ENCODE data around the gene PAWR.

- no peak for TF ChIP-seq POLR2AphosphoS5 (IDR thresholded peaks at IDR 0.05; ENCODE audit: low read depth)
- TF ChIP-seq, protein P1, sequence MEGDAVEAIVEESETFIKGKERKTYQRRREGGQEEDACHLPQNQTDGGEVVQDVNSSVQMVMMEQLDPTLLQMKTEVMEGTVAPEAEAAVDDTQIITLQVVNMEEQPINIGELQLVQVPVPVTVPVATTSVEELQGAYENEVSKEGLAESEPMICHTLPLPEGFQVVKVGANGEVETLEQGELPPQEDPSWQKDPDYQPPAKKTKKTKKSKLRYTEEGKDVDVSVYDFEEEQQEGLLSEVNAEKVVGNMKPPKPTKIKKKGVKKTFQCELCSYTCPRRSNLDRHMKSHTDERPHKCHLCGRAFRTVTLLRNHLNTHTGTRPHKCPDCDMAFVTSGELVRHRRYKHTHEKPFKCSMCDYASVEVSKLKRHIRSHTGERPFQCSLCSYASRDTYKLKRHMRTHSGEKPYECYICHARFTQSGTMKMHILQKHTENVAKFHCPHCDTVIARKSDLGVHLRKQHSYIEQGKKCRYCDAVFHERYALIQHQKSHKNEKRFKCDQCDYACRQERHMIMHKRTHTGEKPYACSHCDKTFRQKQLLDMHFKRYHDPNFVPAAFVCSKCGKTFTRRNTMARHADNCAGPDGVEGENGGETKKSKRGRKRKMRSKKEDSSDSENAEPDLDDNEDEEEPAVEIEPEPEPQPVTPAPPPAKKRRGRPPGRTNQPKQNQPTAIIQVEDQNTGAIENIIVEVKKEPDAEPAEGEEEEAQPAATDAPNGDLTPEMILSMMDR (conservative IDR thresholded peaks at IDR 0.05; ENCODE audit: low read depth in 2 of 2) = no peak
- TF ChIP-seq EZH2phosphoT487 (IDR thresholded peaks at IDR 0.05; ENCODE audit: unreplicated experiment) = no peak
- TF ChIP-seq EZH2 (IDR thresholded peaks at IDR 0.05; ENCODE audit: low read depth, unreplicated experiment) = no peak
These were observed 4.6 kb downstream of the PAWR start for GRCh38 chr12:79686171-79686570.
